Prostate gland (tissue), 2 donors: ENCODE data around the gene SSR1.

Source experiments
- CTCF ChIP-seq, 4 experiments: fragments of 200-600 bp in 2 of 4; fragments of 450-650 bp in 2 of 4; sonication (generic) in 2 of 4; IDR thresholded peaks; 1 replicate in 3 of 4; 2 replicates in 1 of 4; pipeline ENCODE4 v1.5.1; 2016 to 2019; ENCODE audit warnings: antibody characterized with exemption in 4 of 4, mild to moderate bottlenecking in 2 of 4, moderate library complexity in 2 of 4
- POLR2A ChIP-seq: fragments of 450-650 bp; IDR thresholded peaks from one replicate; pipeline ENCODE4 v1.6.1; 2016; ENCODE audit warnings: antibody characterized with exemption, mild to moderate bottlenecking
- POLR2AphosphoS5 ChIP-seq: sonication (generic); formaldehyde crosslinking; IDR thresholded peaks from one replicate; pipeline ENCODE4 v1.6.1; 2017; ENCODE audit warnings: antibody characterized with exemption

DNA sequence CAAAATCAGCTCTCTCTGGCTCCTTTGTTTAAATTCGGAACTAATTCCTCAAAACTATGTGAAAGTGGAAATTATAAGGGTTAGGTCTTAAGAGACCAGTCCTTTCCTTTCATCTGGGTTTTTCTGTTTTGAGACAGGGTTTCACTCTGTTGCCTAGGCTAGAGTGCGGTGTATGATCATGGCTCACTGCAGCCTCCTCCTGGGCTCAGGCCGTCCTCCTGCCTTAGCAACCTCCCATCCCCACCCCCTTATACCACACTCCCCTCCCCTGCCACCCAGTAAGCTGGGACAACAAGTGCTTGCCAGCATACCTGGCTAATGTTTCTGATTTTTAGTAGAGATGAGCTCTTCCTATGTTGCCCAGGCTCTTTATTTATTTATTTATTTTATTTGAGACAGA is 12.8 kb upstream of the SSR1 start:
- TF ChIP-seq POLR2A: no peak
- TF ChIP-seq CTCF (IDR thresholded peaks at IDR 0.05): no peak
- no peak for TF ChIP-seq POLR2AphosphoS5
